H54 (cell line): ENCODE data around the gene CRYGN.

Experiments
- DNase-seq: peaks from one replicate; pipeline ENCODE4 v3.0.0; 2011; ENCODE audit warnings: low spot score, mixed read lengths; ENCODE audit not compliant: insufficient read length
- FAIRE-seq: peaks from 3 replicates; lab custom pipeline; 2011; peaks lifted over from hg19 to GRCh38; lab: Jason Lieb, UNC
- POLR2A ChIP-seq: IDR thresholded peaks from 2 replicates; pipeline ENCODE4 v1.6.1; 2011; ENCODE audit warnings: low read depth, mild to moderate bottlenecking, low read length

The CRYGN gene

GRCh38 chr7:151394076-151395035 lies 45.6 kb downstream of the CRYGN start:
- TF ChIP-seq POLR2A: no peak
- no peak for FAIRE-seq
- DNase-seq: no peak

DNA sequence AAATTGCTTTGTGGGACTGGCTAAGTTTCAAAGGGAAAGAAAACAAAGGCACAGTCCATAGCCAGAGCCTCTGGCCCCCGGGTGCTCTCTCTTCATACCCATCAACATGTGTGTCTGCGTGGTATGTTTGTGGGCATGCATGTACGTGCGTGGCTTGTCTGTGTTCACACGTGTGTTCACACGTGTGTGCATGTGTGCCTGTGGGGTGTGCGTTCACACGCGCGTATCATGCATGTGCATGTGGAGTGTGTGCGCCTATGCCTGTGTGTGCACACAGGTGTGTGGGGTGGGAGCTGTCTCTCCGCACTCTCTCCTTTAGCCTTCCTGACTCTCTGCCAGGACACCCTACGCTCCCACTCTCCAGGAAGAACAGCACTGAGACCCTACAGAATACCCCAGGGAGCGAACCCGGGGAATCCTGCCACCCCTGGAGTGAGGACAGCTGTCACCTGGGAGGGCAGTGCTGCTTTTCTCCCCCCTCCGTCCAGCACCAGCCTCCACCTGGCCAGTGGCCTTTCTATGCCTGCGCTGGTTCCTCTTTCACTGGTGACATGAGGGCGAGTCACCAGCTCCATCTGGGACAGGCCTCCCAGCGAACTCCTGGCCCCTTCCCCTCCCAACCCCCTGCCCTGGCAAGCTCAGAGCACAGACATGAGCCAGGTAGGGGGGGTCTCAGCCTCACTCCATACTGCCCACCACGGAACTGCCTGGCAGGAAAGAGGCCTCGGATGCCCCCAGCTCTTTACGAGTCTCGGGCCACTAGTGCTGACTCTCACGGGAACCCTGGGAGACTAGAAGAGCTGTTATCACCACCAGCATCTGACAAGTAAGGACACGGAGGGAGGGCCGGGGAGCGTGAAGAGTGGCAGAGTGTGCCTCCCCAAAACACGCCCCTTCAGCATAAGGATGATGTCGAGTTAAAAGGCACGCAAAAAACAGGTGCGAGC lies 46.6 kb downstream of the CRYGN start:
- DNase-seq (no peak), FAIRE-seq (no peak)
- no peak for TF ChIP-seq POLR2A

GRCh38 chr7:151392426-151392825 lies 47.5 kb downstream of the CRYGN start:
- TF ChIP-seq POLR2A: no peak
- DNase-seq (no peak), FAIRE-seq (no peak)

- no peak for TF ChIP-seq POLR2A
- DNase-seq (no peak), FAIRE-seq (no peak)
These were observed 47.9 kb downstream of the CRYGN start for GRCh38 chr7:151392002-151392401.

DNA sequence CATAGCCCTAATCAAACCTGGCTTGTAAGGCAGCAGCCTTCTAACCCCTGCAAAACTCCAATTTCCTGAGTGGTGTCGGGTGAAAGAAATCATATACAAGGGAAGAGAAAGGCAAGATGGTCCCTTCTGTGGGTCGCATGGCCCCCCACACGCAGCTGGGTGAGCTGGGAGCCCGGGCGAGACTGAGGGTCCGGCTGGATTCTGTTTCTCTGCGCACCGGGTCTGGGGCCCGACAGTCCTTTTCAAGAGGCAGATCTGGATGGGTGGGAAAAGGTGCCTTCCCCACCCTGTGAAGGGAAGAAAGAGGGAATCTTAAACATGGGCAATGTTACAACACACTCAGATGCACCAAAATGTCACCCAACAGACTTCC lies 48.6 kb downstream of the CRYGN start:
- no peak for DNase-seq
- no peak for FAIRE-seq
- no peak for TF ChIP-seq POLR2A

DNA sequence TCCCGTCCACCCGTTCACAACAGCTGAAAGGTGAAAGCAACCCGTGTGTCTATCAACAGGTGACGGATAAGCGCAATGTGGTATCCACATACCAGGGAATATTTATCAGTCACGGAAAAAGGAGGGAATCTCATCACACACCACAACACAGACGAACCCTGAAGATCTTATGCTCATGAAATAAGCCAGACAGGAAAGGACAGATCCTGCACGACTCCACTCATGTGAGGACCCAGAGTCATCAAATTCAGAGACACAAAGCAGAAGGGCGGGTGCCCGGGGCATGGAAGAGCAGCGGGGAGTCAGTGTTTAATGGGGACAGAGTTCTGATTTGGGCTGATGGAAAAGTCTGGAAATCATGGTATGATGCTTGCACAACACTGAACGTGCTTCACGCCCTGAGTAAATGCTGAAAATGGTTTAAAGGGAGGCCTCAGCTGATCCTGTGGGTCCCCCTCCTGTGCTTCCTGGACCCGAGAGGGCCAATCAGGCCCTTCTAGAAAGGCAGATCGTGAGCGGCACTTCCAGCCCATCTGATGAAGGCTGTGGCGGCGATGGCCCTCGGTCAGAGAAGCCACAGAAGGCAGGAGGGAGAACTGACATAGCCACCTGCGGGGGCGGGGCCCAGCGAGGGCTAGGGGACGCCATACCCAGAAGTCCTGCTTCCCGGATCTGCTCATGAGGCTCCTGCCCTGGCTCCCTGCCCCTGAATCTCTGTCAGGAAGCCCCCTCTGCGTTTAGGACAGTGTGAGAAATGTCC lies 49.2 kb downstream of the CRYGN start:
- TF ChIP-seq POLR2A: no peak
- no peak for FAIRE-seq
- no peak for DNase-seq

DNA sequence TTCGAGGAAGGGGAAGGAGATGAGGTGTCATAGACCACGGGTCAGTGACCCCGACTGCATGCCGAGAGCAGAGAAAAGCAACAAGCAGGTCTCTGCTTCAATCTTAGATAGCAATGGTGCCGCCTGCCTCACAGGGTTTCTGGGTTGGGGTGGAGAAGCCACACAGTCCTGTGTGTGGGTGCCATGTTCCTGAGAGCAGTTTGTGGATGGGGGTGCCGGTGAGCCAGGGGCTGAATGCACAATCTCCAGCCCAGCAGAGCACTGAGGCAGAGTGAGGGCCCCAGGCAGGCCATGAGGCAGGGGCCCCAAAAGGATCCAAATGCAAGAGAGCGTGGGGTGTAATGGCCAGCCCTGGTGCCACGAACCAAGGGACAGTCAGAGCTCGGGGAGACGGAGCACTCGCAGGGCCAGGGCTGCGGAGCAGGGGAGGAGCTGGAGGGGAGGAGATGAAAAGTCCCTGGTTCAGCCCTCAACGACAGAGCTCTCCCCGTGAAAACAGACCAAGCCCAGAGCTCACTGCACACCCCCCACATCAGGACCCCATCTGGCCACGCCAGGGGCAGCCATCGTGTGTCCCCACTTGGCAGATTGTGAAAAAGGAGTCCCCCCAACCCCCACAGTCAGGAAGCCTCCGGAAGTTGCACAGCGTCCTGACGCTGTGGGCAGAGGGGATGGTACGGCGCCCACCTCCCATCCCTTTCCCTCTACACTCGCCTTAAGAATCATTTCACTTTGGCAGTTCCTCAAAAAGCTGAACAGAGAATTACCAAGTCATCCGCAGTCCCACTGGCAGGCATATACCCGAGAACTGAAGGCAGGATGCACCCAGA lies 50.0 kb downstream of the CRYGN start:
- TF ChIP-seq POLR2A: no peak
- FAIRE-seq: no peak
- no peak for DNase-seq

DNA sequence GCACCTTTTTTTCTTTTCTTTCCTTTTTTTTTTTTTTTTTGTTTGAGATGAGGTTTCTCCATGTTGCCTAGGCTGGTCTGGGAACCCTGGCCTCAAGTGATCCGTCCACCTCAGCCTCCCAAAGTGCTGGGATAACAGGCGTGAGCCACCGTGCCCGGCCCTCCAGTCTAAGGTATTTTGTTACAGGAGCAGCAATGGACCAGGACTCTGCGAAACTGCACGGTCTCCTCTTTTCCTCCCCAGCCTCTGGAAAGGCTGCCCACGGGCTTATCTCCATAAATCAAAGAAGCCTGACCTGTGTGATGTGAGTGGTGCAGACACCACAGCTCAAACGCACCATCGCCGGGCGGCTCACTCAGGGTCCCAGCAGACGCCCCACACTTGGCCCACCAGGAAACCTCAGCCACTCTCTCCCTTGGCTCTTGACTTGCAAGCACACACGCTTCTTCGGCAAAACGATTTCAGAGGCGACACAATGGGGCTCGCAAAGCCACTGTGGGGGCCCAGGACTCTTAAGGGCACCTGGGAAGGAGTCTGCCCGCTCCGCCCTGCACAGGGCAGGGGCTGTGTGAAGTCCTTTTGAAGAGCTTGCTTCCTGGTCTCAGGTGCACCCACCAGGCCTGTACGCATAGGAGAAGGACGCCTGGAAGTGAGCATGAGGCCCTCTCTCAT lies 50.7 kb downstream of the CRYGN start:
- no peak for DNase-seq
- no peak for TF ChIP-seq POLR2A
- no peak for FAIRE-seq

- FAIRE-seq (no peak), DNase-seq (no peak)
- TF ChIP-seq POLR2A: no peak
These were observed 51.5 kb downstream of the CRYGN start for GRCh38 chr7:151388430-151388829.

GRCh38 chr7:151388007-151388297 lies 52.0 kb downstream of the CRYGN start:
- FAIRE-seq: no peak
- no peak for TF ChIP-seq POLR2A
- no peak for DNase-seq

GRCh38 chr7:151387161-151388006 lies 52.6 kb downstream of the CRYGN start:
- FAIRE-seq (no peak), DNase-seq (no peak)
- no peak for TF ChIP-seq POLR2A
